H9 (cell line): ENCODE data around the gene TMEM179B. TPM values are rescaled to one million over a fixed set of nuclear protein-coding genes. Genes with fewer than 3 reads are reported as not detected.

Source experiments
- DNase-seq: peaks from one replicate; pipeline ENCODE4 v3.0.0-alpha.2; 2017
- H2AFZ ChIP-seq: one replicate; pipeline ENCODE4 v1.6.1; 2013; ENCODE audit warnings: mild to moderate bottlenecking, low read length, control low read depth, moderate library complexity
- H2AK5ac ChIP-seq: 2 replicates; pipeline ENCODE4 v1.6.1; 2013; ENCODE audit warnings: low read length, control low read depth, mixed read lengths; ENCODE audit not compliant: insufficient read length
- H2BK120ac ChIP-seq: one replicate; pipeline ENCODE4 v1.6.1; 2013; ENCODE audit warnings: low read depth, mild to moderate bottlenecking, low read length, control low read depth, inconsistent platforms; ENCODE audit not compliant: poor library complexity, severe bottlenecking
- H2BK12ac ChIP-seq: 2 replicates; pipeline ENCODE4 v1.6.1; 2013; ENCODE audit warnings: low read length, control low read depth, mixed read lengths, low read depth; ENCODE audit not compliant: insufficient read length
- H2BK15ac ChIP-seq: 2 replicates; pipeline ENCODE4 v1.6.1; 2013; ENCODE audit warnings: low read depth, low read length, control low read depth
- H2BK20ac ChIP-seq: one replicate; pipeline ENCODE4 v1.6.1; 2013; ENCODE audit warnings: low read depth, mild to moderate bottlenecking, low read length, control low read depth, inconsistent platforms; ENCODE audit not compliant: poor library complexity, severe bottlenecking
- H2BK5ac ChIP-seq: 2 replicates; pipeline ENCODE4 v1.6.1; 2013; ENCODE audit warnings: low read length, control low read depth, mixed read lengths; ENCODE audit not compliant: insufficient read length
- H3K14ac ChIP-seq: 2 replicates; pipeline ENCODE4 v1.6.1; 2013; ENCODE audit warnings: low read length, control low read depth; ENCODE audit not compliant: insufficient read depth
- H3K18ac ChIP-seq: 2 replicates; pipeline ENCODE4 v1.6.1; 2013; ENCODE audit warnings: low read depth, mild to moderate bottlenecking, mixed read lengths, low read length, control low read depth; ENCODE audit not compliant: insufficient read length
- H3K23ac ChIP-seq: 2 replicates; pipeline ENCODE4 v1.6.1; 2013; ENCODE audit warnings: low read length, control low read depth, mixed read lengths, low read depth; ENCODE audit not compliant: insufficient read length
- H3K23me2 ChIP-seq: 2 replicates; pipeline ENCODE4 v1.6.1; 2013; ENCODE audit warnings: low read depth, mild to moderate bottlenecking, mixed read lengths, low read length, control low read depth; ENCODE audit not compliant: insufficient read length, poor library complexity, severe bottlenecking
- H3K27ac ChIP-seq: 2 replicates; pipeline ENCODE4 v1.5.1; 2013; ENCODE audit warnings: low read length, control low read depth, mixed read lengths, low read depth; ENCODE audit not compliant: insufficient read length
- H3K27me3 ChIP-seq: 2 replicates; pipeline ENCODE4 v1.6.1; 2013; ENCODE audit warnings: low read length, control low read depth, inconsistent platforms; ENCODE audit not compliant: insufficient read depth
- H3K4ac ChIP-seq: 2 replicates; pipeline ENCODE4 v1.6.1; 2013; ENCODE audit warnings: low read depth, mild to moderate bottlenecking, control low read depth, inconsistent platforms, low read length, moderate library complexity
- H3K4me1 ChIP-seq: 2 replicates; pipeline ENCODE4 v1.6.1; 2013; ENCODE audit warnings: low read length, control low read depth, inconsistent platforms; ENCODE audit not compliant: insufficient read depth
- H3K4me2 ChIP-seq: 2 replicates; pipeline ENCODE4 v1.6.1; 2013; ENCODE audit warnings: low read length, control low read depth, mixed read lengths; ENCODE audit not compliant: insufficient read length, insufficient read depth
- H3K56ac ChIP-seq: 2 replicates; pipeline ENCODE4 v1.6.1; 2013; ENCODE audit warnings: low read depth, mild to moderate bottlenecking, mixed read lengths, low read length, control low read depth; ENCODE audit not compliant: insufficient read length
- H3K79me1 ChIP-seq: 2 replicates; pipeline ENCODE4 v1.6.1; 2013; ENCODE audit warnings: low read depth, mild to moderate bottlenecking, moderate library complexity, low read length, control low read depth, inconsistent platforms; ENCODE audit not compliant: insufficient read depth, poor library complexity, severe bottlenecking
- H3K79me2 ChIP-seq: 2 replicates; pipeline ENCODE4 v1.6.1; 2013; ENCODE audit warnings: low read length, control low read depth, inconsistent platforms; ENCODE audit not compliant: insufficient read depth
- H3K9ac ChIP-seq: 2 replicates; pipeline ENCODE4 v1.6.1; 2013; ENCODE audit warnings: low read length, control low read depth, mixed read lengths; ENCODE audit not compliant: insufficient read length; ENCODE audit errors: extremely low read depth
- H3K9me3 ChIP-seq: one replicate; pipeline ENCODE4 v1.6.1; 2013; ENCODE audit warnings: low read depth, low read length, inconsistent platforms; ENCODE audit not compliant: control insufficient read depth
- H3T11ph ChIP-seq: one replicate; pipeline ENCODE4 v1.6.1; 2013; ENCODE audit warnings: mild to moderate bottlenecking, low read length, control low read depth, inconsistent platforms
- H4K20me1 ChIP-seq: one replicate; pipeline ENCODE4 v1.6.1; 2013; ENCODE audit not compliant: control insufficient read depth, insufficient read length, insufficient read depth
- H4K5ac ChIP-seq: 2 replicates; pipeline ENCODE4 v1.6.1; 2013; ENCODE audit warnings: low read depth, mild to moderate bottlenecking, mixed read lengths, low read length, control low read depth; ENCODE audit not compliant: insufficient read length
- H4K8ac ChIP-seq: replicated peaks from 2 replicates; pipeline ENCODE4 v1.6.1; 2013; ENCODE audit warnings: low read length, control low read depth, mixed read lengths, low read depth; ENCODE audit not compliant: insufficient read length
- H4K91ac ChIP-seq: 2 replicates; pipeline ENCODE4 v1.6.1; 2013; ENCODE audit warnings: low read depth, mild to moderate bottlenecking, moderate library complexity, mixed read lengths, low read length, control low read depth; ENCODE audit not compliant: insufficient read length
- H3K27ac Mint-ChIP-seq, 3 experiments: 2 replicates in 2 of 3; 3 replicates in 1 of 3; pipeline ENCODE4 v1.8.0; 2020 to 2021; ENCODE audit warnings: mixed read lengths in 3 of 3, mild to moderate bottlenecking in 1 of 3, moderate library complexity in 1 of 3
- H3K27me3 Mint-ChIP-seq: 2 replicates; pipeline ENCODE4 v1.8.0; 2021; ENCODE audit warnings: low read depth, mild to moderate bottlenecking, moderate library complexity, mixed read lengths
- H3K36me3 Mint-ChIP-seq, 3 experiments: 2 replicates in 2 of 3; 3 replicates in 1 of 3; pipeline ENCODE4 v1.8.0; 2020 to 2021; ENCODE audit warnings: low read depth in 3 of 3, mixed read lengths in 3 of 3; ENCODE audit not compliant: insufficient read depth in 1 of 3
- H3K4me1 Mint-ChIP-seq, 2 experiments: 2 replicates each; pipeline ENCODE4 v1.8.0; 2020; ENCODE audit warnings: mixed read lengths in 2 of 2
- H3K4me3 Mint-ChIP-seq, 2 experiments: 2 replicates in 1 of 2; 3 replicates in 1 of 2; pipeline ENCODE4 v1.8.0; 2020 to 2021; ENCODE audit warnings: mild to moderate bottlenecking in 2 of 2, mixed read lengths in 2 of 2, moderate library complexity in 1 of 2
- H3K9me3 Mint-ChIP-seq, 2 experiments: 2 replicates in 1 of 2; 3 replicates in 1 of 2; pipeline ENCODE4 v1.8.0; 2020; ENCODE audit warnings: mild to moderate bottlenecking in 2 of 2, mixed read lengths in 2 of 2, moderate library complexity in 1 of 2
- WGBS: extraction: QIAGEN DNeasy Blood & Tissue Kit; methylation state at CpG from one replicate; pipeline ENCODE4 v1.1.7; 2013; ENCODE audit warnings: missing lambda C conversion rate, low lambda C conversion rate, mixed read lengths; ENCODE audit not compliant: insufficient read length; ENCODE audit errors: extremely low coverage; 5-methylcytosine and 5-hydroxymethylcytosine counted together
- total RNA-seq: library from RNA; stranded (reverse); gene quantifications from 2 replicates; pipeline ENCODE4 v1.2.1, GENCODE V29; 2021
- TF ChIP-seq, protein P1 (sequence below): fragments of 200-600 bp; sonication (generic); conservative IDR thresholded peaks from 3 replicates; pipeline ENCODE4 v1.8.0; 2021; ENCODE audit warnings: antibody characterized with exemption, mild to moderate bottlenecking

Gene TMEM179B
- total RNA-seq, 1 experiment from 2014 or later: 25.0 TPM

DNA sequence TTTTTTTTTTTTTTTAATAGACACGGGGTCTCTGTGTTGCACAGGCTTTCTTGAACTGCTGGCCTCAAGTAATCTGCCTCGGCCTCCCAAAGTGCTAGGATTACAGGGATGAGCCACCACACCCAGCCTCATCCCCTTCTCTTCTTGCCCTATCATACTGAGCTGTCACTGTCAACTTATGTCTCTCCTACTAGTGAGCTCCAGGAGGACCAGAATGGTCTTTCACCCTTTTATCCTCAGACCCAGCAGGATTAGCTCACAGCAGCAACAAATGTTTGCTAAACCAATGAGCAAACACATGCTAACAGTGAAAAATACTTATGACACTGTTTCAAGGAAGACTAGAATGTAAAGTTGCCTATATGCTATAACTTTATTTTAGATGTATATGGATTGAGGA is 24.5 kb downstream of the TMEM179B start:
- H2BK5ac ChIP-seq: no peak overlapping the region
- TF ChIP-seq, protein P1, sequence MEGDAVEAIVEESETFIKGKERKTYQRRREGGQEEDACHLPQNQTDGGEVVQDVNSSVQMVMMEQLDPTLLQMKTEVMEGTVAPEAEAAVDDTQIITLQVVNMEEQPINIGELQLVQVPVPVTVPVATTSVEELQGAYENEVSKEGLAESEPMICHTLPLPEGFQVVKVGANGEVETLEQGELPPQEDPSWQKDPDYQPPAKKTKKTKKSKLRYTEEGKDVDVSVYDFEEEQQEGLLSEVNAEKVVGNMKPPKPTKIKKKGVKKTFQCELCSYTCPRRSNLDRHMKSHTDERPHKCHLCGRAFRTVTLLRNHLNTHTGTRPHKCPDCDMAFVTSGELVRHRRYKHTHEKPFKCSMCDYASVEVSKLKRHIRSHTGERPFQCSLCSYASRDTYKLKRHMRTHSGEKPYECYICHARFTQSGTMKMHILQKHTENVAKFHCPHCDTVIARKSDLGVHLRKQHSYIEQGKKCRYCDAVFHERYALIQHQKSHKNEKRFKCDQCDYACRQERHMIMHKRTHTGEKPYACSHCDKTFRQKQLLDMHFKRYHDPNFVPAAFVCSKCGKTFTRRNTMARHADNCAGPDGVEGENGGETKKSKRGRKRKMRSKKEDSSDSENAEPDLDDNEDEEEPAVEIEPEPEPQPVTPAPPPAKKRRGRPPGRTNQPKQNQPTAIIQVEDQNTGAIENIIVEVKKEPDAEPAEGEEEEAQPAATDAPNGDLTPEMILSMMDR: no peak
- WGBS: no CpG with 5 or more reads among the region's 2 CpGs

More for the DNA sequence above, 24.5 kb downstream of the TMEM179B start:
- peaks cover 1 to 2% of the 10 kb centered on the region in 2 experiments for H3K4me1 Mint-ChIP-seq
- Histone ChIP-seq H3K4me2 (no peak overlapping the region), H2AFZ (no peak overlapping the region), H2BK20ac (no peak overlapping the region), H3K14ac (no peak overlapping the region), H3K56ac (no peak overlapping the region), H3K27ac (no peak overlapping the region), H3K4ac (no peak overlapping the region), H3K27me3 (no peaks in the 10 kb centered on the region), H3K4me1 (no peaks in the 10 kb centered on the region), H3K23ac (no peak overlapping the region), H4K91ac (no peak overlapping the region), H3T11ph (no peak overlapping the region), H2BK15ac (no peak overlapping the region), H2AK5ac (no peak overlapping the region), H3K23me2 (no peaks in the 10 kb centered on the region), H3K79me1 (no peaks in the 10 kb centered on the region), H3K18ac (no peak overlapping the region), H2BK12ac (no peak overlapping the region), H2BK120ac (no peak overlapping the region), H4K8ac (no peak overlapping the region), H3K9me3 (no peaks in the 10 kb centered on the region), H4K5ac (no peak overlapping the region), H4K20me1 (no peaks in the 10 kb centered on the region), H3K9ac (no peak overlapping the region), H3K79me2 (no peaks in the 10 kb centered on the region)
- H3K4me3 Mint-ChIP-seq: no peak overlapping the region
- H3K9me3 Mint-ChIP-seq: no peaks in the 10 kb centered on the region
- H3K27me3 Mint-ChIP-seq: no peaks in the 10 kb centered on the region
- H3K36me3 Mint-ChIP-seq: peaks cover 0 to 5% (median 3%) of the 10 kb centered on the region in 3 experiments; a peak in 3 of 7 replicates
- no peak overlapping the region for H3K27ac Mint-ChIP-seq
- DNase-seq: no peak
